NOMO-1 (cell line): ENCODE data around the gene RARA.

Source experiments
- DNase-seq, 2 experiments: peaks; one replicate each; lab custom pipeline; 2025; ENCODE audit not compliant: unreplicated experiment in 2 of 2; lab: John Stamatoyannopoulos, UW

Gene RARA

DNA sequence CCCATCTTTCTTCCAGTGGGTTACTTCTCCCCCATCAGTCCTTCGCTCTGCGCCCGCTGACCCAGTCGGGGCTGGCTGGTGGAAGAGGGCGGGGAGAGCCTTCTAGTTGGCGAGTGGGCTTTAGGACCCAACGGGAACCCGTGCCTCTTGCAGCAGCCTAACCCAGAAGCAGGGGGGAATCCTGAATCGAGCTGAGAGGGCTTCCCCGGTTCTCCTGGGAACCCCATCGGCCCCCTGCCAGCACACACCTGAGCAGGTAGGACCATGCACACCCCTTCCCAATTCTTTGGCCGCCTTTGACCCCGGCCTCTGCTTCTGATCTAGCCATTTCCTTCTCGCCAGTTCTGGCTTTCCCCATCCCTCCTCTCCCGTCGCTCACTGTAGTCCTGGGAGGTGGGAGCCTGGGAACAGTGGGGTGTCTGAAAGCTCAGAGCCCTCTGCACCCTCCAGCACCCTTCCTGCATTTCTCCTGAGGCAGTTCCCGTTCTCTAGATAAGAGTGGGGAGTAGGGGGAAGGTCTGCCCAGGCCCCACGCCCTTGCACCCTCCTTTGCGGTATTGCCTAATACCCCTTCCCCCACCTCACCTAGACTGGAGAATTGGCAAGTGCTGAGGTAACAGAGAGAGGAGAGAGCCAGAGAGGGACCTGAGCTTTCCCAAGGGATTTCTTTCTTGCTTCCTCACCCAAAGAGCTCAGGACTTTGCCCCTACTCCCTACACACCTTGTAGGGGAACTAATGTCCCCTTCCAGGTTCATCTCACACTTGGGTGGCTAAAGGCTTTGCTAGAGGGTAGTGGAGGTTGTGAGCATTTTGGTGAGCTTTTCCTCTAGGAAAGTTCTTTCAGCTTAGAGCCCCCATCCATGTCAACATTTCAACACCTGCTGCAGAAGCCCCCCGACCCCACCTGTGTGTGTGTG lies at the start of gene RARA:
Gene RARA (plus strand): TSS at position 150 of the 918 bp plus-strand sequence. CDS start 22,039 bp downstream, outside the sequence.
- peak in 1 of 2 experiments; percentile 26 for DNase-seq

DNA sequence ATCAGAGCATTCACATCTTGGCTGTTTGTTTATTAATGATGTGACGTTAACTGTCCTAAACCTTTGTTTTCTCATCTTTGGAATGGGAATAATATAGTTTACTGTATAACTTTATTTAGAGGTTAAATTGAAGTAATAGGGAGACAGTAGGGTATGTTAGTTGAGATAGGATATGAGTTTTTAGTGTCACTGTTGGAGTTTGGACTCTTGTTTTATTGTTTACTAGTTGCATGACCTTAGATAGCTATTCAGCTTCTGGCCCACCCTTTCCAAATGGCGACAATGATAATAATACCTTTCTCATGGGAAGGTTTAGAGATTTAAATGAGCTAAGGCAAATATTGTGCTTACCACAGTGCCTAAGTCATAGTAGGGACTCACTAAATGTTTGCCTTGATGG lies 49.5 kb upstream of the RARA start:
- DNase-seq: no peak

DNA sequence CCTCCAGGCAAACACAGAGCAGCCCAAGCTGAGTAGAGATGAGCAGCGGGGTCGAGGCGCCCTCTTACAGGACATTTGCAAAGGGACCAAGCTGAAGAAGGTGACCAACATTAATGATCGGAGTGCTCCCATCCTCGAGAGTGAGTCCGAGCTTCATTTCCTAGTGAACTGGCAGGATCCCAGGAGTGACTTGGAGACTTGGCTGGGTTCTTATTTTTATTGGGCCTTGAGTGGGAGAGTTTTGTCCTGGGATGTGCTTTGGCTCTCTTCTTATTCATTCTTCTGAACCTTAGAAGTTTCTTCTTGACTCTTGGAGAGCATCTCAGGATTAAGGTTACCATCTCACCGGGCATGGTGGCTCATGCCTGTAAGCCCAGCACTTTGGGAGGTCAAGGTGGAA lies 48.5 kb upstream of the RARA start:
- no peak for DNase-seq

DNA sequence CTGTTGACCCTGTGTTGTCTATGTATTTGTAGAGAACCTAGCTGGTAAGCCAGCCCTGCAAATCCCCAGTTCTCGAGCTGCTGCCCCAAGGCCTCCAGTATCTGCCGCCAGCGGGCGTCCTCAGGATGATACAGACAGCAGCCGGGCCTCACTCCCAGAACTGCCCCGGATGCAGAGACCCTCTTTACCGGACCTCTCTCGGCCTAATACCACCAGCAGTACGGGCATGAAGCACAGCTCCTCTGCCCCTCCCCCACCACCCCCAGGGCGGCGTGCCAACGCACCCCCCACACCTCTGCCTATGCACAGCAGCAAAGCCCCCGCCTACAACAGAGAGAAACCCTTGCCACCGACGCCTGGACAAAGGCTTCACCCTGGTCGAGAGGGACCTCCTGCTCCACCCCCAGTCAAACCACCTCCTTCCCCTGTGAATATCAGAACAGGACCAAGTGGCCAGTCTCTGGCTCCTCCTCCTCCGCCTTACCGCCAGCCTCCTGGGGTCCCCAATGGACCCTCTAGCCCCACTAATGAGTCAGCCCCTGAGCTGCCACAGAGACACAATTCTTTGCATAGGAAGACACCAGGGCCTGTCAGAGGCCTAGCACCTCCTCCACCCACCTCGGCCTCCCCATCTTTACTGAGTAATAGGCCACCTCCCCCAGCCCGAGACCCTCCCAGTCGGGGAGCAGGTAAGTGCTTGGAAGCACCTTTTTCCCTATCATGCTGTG lies 44.4 kb upstream of the RARA start:
- DNase-seq: no peak

DNA sequence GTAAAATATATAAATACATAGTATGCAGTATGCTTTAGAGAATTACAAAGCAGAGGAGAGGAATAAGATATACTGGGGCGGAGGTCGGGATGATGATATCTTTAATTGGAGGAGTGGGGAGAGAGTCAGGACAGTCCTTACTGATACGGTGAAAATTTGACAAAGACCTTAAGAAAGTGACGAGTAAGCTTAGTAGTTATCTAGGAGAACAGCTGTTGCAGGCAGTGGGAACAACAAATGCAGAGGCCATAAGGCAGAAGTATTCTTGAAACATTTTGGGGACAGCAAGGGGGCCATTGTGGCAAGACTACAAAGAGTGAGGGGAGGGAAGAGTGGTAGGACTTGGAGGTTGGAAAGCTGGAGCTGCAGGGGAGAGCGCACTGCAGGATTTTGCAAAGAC lies 43.6 kb upstream of the RARA start:
- DNase-seq: no peak

DNA sequence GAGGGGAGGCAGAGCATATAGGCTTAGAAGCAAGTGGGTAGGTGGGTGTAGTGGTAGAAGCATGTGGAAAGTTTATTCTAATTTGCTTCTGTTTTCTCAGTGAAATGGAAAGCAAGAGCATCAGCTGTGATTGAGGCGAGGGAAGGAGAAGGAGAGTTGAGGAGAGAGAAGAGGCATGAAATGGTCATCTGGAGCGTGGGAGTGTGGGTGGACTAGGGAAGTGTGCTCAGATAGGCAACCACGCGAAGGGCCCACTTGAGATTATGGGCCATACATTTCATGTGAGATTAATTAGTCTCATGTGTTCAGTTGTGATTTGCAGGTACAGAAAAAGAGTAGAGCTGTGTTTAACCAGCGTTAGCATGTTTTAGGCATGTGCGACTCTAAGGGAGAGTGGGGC lies 42.1 kb upstream of the RARA start:
- DNase-seq: no peak

DNA sequence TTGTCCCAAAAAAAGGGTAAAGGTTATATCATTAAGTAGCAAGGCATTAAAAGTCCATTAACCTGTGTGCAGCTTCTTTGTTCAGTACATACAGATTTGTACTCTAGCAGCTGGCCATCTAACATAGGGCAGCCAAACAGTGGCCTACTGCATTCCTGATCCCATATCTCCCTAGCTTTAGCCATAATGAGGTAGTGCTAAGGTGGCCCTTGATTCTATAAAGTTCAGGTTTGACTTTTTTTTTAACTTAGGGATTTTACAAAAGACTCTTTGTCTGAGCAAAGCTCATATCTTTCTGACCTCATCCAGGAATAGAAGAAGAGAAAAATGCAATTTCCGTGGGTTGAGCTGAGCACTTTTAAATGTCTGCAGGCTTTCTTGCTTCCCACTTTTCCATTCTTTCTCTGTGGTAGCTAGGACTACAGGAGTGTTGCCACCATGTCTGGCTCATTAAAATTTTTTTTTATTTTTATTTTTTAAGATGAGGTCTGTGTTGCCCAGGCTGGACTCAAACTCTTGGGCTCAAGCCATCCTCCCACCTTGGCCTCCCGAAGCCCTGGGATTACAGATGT lies 40.8 kb upstream of the RARA start:
- DNase-seq: no peak

DNA sequence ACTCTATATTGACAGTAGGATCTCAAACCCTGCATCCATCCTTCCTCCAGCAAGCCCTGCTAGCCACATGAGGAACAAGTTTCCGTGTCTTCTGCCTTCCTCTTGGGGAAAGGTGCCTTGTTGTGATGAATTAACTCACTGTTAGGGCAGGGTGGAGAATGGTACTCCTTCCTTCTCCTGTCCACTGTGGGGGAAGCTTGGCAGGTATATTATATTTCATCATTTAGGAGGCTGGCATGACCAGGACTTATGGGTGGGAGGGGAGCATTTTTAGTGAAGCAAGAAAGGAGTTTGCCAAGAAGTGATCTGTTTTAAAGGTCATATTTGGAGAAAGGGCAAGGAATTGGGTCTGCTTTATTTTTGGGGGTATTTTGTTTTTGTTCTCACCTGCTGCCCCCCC lies 30.6 kb upstream of the RARA start:
- DNase-seq: no peak

DNA sequence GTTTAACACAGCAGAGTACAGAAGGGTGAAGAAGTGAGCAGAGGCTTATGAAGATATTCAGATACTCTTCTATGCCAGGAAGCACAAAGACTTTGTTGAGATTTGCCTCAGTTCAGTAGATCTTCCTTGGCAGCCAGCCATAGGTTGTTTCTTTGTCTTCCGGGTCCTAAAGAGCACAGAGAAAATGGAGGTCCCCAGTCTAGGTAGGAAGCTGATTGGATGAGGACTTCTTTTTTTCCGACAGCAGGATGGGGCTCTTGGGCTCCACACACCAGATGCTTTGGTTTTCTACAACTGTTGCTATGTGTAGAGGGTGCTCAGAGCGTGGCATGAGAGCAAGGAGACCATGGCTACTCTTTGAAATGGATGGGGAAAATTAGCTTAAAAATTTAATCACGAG lies 29.6 kb upstream of the RARA start:
- DNase-seq: no peak

DNA sequence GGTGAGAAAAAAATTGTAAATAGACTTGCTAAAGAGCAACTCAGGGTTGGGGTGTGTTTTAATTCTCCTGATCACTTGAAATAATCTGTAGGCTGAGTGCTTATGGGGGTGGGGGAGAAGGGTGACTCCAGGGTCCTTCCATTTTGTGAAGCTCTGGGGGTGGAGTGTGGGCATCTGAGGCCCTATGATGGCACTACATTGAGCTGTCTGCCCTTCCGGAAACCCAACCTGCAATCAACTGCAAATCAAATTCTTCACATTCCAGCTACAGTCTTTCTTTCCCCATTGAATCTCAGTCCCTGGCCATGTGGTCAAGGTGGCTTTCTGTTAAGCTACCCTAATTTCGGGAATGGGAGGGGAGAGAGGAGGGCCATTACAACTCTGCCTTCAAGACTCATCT lies 27.3 kb upstream of the RARA start:
- DNase-seq: no peak

DNA sequence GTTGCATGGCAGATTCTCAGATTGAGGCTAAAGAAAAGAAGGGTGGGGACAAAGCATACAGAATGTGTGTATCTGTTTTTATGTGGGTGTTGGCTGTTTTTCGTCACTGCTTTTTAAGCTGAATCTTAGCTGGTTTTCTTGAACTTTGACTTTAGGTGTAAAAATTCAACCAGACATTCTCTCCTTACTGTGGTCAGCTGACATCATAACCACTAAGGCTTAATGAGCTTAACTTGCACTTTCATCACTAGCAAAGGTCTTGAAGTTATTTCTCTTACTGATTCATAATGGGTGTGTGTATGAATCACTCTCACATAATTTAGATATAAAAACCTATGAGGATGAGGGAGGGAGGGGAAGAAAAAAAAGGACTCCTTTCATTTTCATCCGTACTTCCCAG lies 25.3 kb upstream of the RARA start:
- peak; percentile 6 to 23 for DNase-seq

DNA sequence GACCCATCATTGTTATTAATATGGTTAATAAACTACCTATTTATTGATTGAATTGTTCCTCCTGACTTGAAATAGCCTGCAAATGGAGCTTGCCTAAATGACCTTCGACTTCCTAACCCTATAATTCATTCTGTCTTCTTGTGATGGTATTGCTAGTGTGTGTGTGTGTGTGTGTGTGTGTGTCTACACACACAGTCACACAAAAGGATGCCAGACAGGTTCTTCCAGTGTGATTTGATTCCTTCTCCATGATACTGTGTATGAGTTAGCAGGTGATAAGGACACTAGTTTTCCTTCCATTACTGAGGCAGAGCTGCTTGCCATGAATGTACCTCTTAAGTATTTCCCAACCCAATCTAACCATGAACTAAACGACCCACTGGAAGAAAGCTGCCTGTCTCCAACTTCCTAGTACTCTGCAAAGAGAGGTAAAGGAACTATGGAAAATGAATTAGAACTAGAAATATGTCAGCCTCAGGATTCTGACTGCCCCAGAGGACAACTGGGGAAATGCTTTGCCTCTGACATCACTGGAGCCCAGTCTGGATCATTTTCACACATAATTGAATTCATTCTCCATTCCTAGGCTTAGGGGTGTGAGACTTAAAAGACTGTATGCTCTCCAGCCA lies 24.8 kb upstream of the RARA start:
- no peak for DNase-seq

DNA sequence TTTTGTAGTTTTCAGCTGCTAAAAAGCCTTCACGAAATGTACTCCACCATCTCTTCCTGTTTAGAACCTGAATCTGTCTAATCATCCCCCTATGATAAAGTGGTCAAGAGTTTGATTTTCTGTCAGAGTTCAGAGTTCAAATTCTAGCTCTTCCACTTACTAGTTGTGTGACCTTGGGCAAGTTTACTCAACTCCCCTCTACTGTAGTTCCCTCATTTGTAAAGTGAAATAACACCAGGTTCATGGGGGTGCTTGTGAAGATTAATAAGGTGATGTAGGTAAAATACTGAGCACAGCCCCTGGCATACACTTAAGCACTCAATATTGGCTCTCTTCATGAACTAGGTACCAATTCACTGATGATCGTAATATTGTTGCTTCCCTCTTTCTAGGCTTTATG lies 22.5 kb upstream of the RARA start:
- no peak for DNase-seq

DNA sequence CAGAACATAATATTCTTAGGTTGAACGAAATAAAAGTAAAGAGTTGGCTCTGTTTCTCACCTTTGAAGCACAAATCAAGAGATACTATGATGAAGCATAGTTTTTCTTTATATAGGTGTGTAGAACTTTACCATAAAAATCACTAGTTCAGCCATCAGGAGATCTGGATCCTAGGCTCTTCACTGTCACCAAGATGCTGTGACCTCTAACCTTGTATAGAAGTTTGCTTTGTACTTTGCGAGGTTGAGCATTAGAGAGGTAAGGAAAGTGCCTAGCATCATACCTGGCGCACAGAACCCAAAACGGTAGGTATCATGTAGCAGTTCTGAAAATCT lies 21.9 kb upstream of the RARA start:
- DNase-seq: no peak

DNA sequence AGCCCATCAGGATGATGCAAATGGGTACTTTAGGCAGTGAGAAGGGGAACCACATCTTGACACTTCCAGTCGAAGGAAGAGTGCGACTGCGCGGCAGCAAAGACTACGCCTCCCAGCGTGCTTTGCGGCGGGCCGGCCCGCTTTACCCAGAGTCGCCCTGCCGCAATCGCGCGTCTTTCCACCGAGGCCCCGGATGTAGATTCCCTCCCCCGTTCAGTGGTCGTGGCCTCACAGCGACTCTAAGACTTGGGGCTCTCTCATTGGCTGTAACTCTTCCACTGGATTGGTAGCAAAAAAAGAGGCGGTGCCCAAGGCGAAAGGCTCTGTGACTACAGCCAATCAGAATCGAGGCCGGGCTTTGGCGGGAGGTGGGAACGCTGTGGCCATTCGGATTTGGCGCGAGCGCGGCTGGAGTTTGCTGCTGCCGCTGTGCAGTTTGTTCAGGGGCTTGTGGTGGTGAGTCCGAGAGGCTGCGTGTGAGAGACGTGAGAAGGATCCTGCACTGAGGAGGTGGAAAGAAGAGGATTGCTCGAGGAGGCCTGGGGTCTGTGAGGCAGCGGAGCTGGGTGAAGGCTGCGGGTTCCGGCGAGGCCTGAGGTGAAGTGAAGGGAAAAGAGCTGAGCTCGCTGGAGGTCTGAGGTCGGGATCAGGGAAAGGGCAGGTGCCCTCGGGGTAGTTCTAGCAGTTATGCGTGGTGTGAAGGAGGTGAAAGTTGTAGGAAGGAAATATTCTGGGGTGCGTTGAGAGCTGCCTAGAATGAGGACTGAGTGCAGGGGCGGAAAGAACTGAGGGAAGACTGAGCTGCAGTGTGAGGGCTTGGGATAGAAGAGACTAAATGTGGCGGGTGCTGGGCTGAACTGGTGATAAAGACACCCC lies 21.2 kb upstream of the RARA start, which contains the start of gene CDC6:
Gene CDC6 (plus strand): TSS at position 386 of the 876 bp plus-strand sequence. CDS start 1,542 bp downstream, outside the sequence.
- DNase-seq: peak; percentile 100

DNA sequence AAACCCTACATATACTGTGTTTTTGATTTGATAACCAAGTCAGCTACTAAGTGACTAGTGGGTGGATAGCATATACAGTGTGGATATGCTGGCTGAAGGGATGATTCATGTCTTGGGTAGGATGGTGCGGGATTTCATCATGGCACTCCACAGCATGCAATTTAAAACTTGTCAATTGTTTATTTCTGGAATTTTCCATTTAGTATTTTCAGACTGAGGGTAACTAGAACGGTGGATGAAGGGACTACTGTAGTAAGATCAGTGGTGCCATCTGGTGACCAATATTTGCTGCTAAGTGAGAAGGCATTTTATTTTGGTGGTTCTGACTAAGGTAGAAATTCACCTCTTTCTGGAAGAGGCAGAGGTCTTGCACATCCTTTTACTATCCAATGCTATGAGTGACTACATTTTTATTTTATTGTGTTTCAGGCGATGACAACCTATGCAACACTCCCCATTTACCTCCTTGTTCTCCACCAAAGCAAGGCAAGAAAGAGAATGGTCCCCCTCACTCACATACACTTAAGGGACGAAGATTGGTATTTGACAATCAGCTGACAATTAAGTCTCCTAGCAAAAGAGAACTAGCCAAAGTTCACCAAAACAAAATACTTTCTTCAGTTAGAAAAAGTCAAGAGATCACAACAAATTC lies 18.2 kb upstream of the RARA start:
- DNase-seq: peak in 1 of 2 experiments; percentile 65

DNA sequence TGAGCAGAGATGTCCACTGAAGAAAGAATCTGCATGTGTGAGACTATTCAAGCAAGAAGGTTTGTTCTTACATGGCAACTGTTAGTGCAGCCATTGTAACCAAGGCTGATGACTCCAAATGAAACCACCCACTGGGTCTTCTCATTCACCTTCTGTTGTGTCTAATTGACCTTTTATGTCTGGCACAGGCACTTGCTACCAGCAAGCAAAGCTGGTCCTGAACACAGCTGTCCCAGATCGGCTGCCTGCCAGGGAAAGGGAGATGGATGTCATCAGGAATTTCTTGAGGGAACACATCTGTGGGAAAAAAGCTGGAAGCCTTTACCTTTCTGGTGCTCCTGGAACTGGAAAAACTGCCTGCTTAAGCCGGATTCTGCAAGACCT lies 17.7 kb upstream of the RARA start:
- DNase-seq: no peak

DNA sequence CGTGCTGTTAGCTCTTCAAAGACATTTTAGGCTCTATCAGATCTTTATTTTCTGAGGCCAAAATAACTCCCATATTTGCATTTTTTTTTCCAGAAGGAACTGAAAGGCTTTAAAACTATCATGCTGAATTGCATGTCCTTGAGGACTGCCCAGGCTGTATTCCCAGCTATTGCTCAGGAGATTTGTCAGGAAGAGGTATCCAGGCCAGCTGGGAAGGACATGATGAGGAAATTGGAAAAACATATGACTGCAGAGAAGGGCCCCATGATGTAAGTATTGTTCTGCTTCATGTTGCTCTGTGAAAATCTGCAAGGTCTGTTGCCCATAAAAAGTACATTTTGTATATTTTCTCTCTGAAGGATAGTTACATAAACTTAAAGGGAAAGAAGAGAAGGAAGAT lies 15.6 kb upstream of the RARA start:
- DNase-seq: no peak

DNA sequence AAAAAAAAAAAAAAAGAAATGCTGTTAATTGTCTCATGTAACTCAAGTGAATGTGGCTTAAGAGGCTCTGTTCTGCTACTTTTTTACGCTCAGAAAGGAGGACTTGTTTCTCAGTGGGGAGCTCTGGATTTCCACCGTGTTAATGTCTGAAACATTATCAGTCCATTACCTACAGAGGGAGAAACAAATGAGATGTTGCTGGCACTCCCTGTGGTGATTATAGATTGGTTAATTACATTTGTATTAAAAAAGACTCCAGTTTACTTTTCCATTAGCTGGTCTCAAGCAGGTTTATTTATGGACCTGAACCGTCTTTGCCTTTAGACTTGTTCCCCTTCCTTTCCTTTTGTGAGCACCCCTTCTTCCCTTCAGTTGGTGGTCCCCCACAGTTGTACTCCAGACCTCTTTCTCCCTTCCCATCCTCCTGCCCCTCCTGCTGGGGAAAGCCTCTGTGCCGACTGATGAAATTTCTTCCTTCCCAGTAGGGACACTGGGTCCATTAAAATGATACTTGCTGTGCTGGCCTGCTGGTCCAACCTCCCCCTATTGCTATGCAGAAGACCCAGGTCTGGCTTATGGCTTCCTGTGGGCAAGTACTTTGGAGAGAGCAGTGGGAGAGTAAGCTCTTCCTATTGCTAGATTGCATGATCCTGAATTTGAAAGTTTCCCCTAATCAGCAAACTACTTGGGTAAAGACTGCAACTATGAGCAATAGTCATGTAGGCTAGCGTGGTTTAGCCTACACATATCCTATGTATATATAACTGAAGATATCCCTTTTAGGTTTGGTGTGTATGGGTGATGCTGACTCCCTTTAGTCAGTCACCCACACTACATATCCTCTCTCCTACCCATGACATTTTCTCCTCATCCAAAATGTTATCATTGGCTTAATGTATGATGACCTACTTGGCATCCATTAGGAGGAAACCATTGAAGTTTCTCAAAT lies 13.2 kb upstream of the RARA start:
- DNase-seq: no peak
